GM12874 (cell line): Measurements from ENCODE around the gene PRR7.

Experiments
- CTCF ChIP-seq: IDR thresholded peaks from 2 replicates; pipeline ENCODE4 v1.5.1; 2011; ENCODE audit warnings: low read depth, mild to moderate bottlenecking, control low read depth, low read length, moderate library complexity; ENCODE audit not compliant: insufficient read depth

PRR7 gene

GRCh38 chr5:177435847-177436536 lies 10.6 kb upstream of the PRR7 start:
- TF ChIP-seq CTCF, result no peak

GRCh38 chr5:177437623-177438022 lies 9.0 kb upstream of the PRR7 start:
- no peak for TF ChIP-seq CTCF

- TF ChIP-seq CTCF, result no peak
Observed at GRCh38 chr5:177438468-177438867, 8.1 kb upstream of the PRR7 start.

GRCh38 chr5:177439518-177440053 lies 7.0 kb upstream of the PRR7 start:
- TF ChIP-seq CTCF, result no peak

- TF ChIP-seq CTCF, result no peak
Observed at GRCh38 chr5:177440211-177440989, 6.2 kb upstream of the PRR7 start.

GRCh38 chr5:177440990-177441780 lies 5.4 kb upstream of the PRR7 start:
- TF ChIP-seq CTCF, result no peak

GRCh38 chr5:177442066-177442826 lies 4.4 kb upstream of the PRR7 start:
- no peak for TF ChIP-seq CTCF
